Peyer's patch (tissue), 4 donors: Measurements from ENCODE around the gene KLHDC7A. TPM values are rescaled to one million over a fixed set of nuclear protein-coding genes. Genes with fewer than 3 reads are reported as not detected.

Source experiments
- DNase-seq, 3 donors: peaks; one replicate each; pipeline ENCODE4 v3.0.0-alpha.2; 2017 to 2019
- H3K27ac ChIP-seq, 4 donors: fragments of 200-600 bp; sonication (generic); one replicate each; pipeline ENCODE4 v1.5.1; 2016 to 2019
- H3K27me3 ChIP-seq, 2 donors: fragments of 200-600 bp; sonication (generic); one replicate each; pipeline ENCODE4 v1.5.1; 2019
- H3K36me3 ChIP-seq, 3 donors: fragments of 200-600 bp; sonication (generic); one replicate each; pipeline ENCODE4 v1.5.1; 2016 to 2019
- H3K4me1 ChIP-seq, 4 donors: fragments of 200-600 bp; sonication (generic); one replicate each; pipeline ENCODE4 v1.5.1; 2016 to 2019
- H3K4me3 ChIP-seq, 4 donors: fragments of 200-600 bp; sonication (generic); 1 replicate in 3 of 4; 2 replicates in 1 of 4; pipeline ENCODE4 v1.5.1; 2016 to 2019; ENCODE audit warnings: mild to moderate bottlenecking in 1 of 4
- H3K9me3 ChIP-seq, 4 donors: fragments of 200-600 bp; sonication (generic); one replicate each; pipeline ENCODE4 v1.5.1; 2016 to 2019; ENCODE audit warnings: mild to moderate bottlenecking in 1 of 4
- POLR2A ChIP-seq, 2 donors: fragments of 450-650 bp; IDR thresholded peaks; one replicate each; pipeline ENCODE4 v1.5.1; 2017; ENCODE audit warnings: antibody characterized with exemption in 2 of 2, mild to moderate bottlenecking in 2 of 2, moderate library complexity in 2 of 2
- total RNA-seq, 4 donors: library from RNA; depleted of rRNA; stranded (reverse); fragments of >200 nt; gene quantifications; one replicate each; pipeline ENCODE4 v1.1.0, GENCODE V29; 2016
- TF ChIP-seq, protein P1 (sequence below), 6 experiments: fragments of 450-650 bp in 4 of 6; fragments of 200-600 bp in 2 of 6; sonication (generic) in 1 of 6; IDR thresholded peaks; one replicate each; pipeline ENCODE4 v1.5.1; 2017 to 2019; ENCODE audit warnings: antibody characterized with exemption in 6 of 6, mild to moderate bottlenecking in 3 of 6, moderate library complexity in 1 of 6

The KLHDC7A gene
- total RNA-seq, 4 donors from 2014 or later = 0.27 to 0.70 (median 0.38) TPM; not detected in 1

DNA sequence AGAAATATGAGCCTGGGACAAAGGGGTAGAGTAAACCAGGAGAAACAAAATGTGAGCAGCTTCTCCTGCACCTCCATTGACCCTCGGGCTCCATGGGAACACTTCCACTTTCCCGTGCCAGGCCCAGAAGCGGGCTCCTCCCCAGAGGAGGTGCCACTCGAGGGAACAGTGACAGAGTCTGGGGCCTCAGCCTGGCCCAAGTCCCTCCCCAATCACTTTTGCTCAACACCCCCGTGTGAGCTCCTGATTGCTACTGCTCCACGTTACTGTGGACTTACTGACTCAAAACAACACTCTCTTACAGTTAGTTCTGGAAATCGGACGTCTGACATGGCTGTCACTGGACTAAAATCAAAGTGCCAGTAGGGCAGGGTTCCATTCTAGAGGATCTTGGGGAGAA is 17.7 kb upstream of the KLHDC7A start:
- Histone ChIP-seq H3K27me3 (no peaks in the 10 kb centered on the region), H3K27ac (no peak overlapping the region), H3K36me3 (no peaks in the 10 kb centered on the region), H3K4me1 (no peaks in the 10 kb centered on the region), H3K4me3 (no peak overlapping the region), H3K9me3 (no peaks in the 10 kb centered on the region)
- no peak for TF ChIP-seq POLR2A (IDR thresholded peaks at IDR 0.05)
- TF ChIP-seq, protein P1, sequence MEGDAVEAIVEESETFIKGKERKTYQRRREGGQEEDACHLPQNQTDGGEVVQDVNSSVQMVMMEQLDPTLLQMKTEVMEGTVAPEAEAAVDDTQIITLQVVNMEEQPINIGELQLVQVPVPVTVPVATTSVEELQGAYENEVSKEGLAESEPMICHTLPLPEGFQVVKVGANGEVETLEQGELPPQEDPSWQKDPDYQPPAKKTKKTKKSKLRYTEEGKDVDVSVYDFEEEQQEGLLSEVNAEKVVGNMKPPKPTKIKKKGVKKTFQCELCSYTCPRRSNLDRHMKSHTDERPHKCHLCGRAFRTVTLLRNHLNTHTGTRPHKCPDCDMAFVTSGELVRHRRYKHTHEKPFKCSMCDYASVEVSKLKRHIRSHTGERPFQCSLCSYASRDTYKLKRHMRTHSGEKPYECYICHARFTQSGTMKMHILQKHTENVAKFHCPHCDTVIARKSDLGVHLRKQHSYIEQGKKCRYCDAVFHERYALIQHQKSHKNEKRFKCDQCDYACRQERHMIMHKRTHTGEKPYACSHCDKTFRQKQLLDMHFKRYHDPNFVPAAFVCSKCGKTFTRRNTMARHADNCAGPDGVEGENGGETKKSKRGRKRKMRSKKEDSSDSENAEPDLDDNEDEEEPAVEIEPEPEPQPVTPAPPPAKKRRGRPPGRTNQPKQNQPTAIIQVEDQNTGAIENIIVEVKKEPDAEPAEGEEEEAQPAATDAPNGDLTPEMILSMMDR (IDR thresholded peaks at IDR 0.05) = no peak
- no peak for DNase-seq

DNA sequence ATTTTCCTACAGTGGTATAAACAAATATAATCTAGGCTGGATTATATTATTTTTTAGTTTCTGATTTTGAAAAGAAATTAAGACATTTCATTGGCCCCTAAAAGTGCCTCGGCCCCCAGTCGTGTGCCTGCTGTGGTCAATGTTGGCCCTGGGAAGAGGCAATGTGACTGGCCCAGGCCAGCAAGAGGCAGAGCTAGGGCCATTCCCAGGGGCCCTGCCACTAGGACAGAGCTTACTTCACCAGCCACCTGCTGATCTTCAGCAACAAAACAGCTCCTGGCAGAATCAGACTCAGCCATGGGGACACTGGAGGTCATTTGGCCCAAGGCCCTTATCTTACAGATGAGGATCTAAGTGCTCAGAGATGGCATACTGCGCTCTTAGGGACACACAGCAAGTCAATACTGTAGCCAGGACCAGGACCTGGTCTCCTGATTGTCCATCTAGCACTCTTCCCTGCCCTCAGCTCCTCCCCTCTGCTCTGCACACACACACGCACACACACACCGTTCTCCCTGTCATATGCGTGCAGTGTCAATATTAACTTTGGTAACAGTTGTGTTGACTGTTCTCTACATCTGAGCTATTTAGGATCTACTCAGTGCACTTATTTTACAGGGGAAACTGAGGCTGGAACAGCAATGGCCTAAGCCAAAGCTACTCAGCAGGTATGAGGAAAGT is 16.6 kb upstream of the KLHDC7A start:
- Histone ChIP-seq H3K9me3 (no peaks in the 10 kb centered on the region), H3K27ac (no peak overlapping the region), H3K27me3 (no peaks in the 10 kb centered on the region), H3K4me3 (no peak overlapping the region), H3K4me1 (no peaks in the 10 kb centered on the region), H3K36me3 (no peaks in the 10 kb centered on the region)
- TF ChIP-seq POLR2A (IDR thresholded peaks at IDR 0.05) = no peak
- TF ChIP-seq, protein P1 (IDR thresholded peaks at IDR 0.05) = no peak
- DNase-seq = no peak

DNA sequence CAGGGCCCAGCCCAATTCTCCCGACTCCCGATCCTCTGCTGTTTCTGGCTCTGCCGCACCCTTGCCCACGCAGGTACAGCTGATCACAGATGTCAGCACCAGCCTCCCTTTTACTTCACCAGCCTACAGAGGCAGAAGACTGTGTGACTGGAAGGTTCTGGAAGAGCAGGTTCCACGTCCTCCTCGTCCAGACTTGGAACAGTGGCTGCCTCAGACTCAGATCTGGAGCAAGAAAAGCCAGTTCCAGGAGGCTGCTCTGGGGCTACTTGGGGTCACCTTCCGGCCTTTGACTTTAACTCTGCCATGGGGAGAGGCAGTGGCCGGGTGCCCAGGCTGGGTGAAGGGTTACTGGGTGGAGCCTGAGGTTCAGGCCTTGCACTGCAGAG is 16.1 kb upstream of the KLHDC7A start:
- H3K27ac ChIP-seq = no peak overlapping the region
- no peak overlapping the region for H3K4me3 ChIP-seq
- no peak for DNase-seq
- no peaks in the 10 kb centered on the region for H3K36me3 ChIP-seq
- no peaks in the 10 kb centered on the region for H3K9me3 ChIP-seq
- no peaks in the 10 kb centered on the region for H3K27me3 ChIP-seq
- TF ChIP-seq, protein P1 (IDR thresholded peaks at IDR 0.05) = no peak
- no peaks in the 10 kb centered on the region for H3K4me1 ChIP-seq

DNA sequence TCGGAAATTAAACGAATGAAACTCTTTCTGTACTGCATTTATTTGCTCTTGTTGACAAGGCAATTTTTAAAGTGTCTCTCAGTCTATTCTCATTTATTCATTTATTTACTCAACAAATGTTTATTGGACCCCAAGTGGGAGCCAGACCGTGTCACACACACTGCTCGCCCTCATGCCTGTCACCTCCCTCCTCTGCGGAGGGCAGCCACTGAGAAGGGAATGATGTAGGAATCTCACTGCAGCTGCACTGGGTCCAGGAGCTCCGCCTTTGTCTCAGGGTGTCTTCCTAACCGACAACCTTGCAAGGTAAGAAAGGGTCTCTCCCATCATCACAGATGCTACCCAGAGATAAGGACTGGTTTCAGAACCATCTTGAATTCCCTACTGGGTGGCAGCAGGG is 14.1 kb upstream of the KLHDC7A start:
- Histone ChIP-seq H3K36me3 (no peaks in the 10 kb centered on the region), H3K4me3 (no peak overlapping the region), H3K9me3 (no peaks in the 10 kb centered on the region), H3K27ac (no peak overlapping the region), H3K27me3 (no peaks in the 10 kb centered on the region), H3K4me1 (no peaks in the 10 kb centered on the region)
- DNase-seq = no peak
- no peak for TF ChIP-seq POLR2A (IDR thresholded peaks at IDR 0.05)

DNA sequence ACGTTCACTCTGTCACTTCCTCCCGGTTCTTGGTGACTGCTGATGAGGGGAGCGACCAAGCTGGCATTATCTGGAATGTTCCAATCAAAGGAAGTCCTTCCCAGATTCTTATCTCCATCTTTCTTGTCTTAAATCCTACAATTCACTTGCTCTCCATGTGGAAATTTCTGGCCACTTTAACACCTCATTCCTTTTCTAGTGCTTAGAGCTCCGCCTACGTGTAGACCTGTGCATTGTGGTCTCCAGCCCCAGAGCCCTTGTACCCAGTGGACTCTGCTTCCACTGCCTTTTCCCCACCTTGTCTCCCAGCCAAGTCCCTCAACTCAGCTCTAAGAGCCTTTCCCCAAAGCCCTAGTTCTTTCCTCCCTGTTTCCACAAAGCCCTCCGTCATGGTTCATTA is 12.2 kb upstream of the KLHDC7A start:
- H3K27me3 ChIP-seq = no peaks in the 10 kb centered on the region
- DNase-seq = no peak
- TF ChIP-seq, protein P1 (IDR thresholded peaks at IDR 0.05) = no peak
- TF ChIP-seq POLR2A (IDR thresholded peaks at IDR 0.05) = no peak

DNA sequence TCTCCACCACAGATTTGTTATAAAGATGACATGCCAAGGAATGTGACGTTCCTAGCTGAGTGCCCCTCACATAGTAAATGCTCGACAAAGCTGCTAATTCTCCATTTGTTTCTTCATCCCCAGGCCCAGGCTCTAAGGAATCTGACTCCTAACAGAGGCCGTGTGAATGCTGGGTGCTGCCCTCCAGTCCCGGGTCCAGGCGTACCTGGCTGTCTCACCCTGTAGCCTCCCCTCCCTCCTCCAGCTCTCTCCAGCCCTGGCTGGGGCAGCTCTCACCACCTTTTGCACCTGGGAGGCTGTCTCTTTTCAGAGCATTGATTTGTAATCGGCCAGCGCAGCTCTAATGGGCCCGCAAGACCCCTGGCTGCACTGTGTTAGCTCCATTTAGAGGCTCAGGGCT is 11.2 kb upstream of the KLHDC7A start:
- H3K4me1 ChIP-seq = no peaks in the 10 kb centered on the region
- H3K36me3 ChIP-seq = no peaks in the 10 kb centered on the region
- DNase-seq = no peak
- H3K27ac ChIP-seq = no peak overlapping the region
- TF ChIP-seq, protein P1 (IDR thresholded peaks at IDR 0.05) = no peak
- TF ChIP-seq POLR2A (IDR thresholded peaks at IDR 0.05) = no peak
- H3K9me3 ChIP-seq = no peaks in the 10 kb centered on the region
- H3K27me3 ChIP-seq = no peaks in the 10 kb centered on the region
- H3K4me3 ChIP-seq = no peak overlapping the region

More for the DNA sequence above, 12.2 kb upstream of the KLHDC7A start:
- no peaks in the 10 kb centered on the region for H3K4me1 ChIP-seq
- no peak overlapping the region for H3K4me3 ChIP-seq
- H3K36me3 ChIP-seq = no peaks in the 10 kb centered on the region
- no peak overlapping the region for H3K27ac ChIP-seq
- no peaks in the 10 kb centered on the region for H3K9me3 ChIP-seq
